HepG2 (cell line): Measurements from ENCODE around the gene GPATCH2. TPM values are rescaled to one million over a fixed set of nuclear protein-coding genes. Genes with fewer than 3 reads are reported as not detected.

ENCODE experiments used
- ATAC-seq: fragments of 200-7000 bp; cut with Tn5 transposase; 3 replicates; pipeline ENCODE4 v1.9.1; 2020; ENCODE audit warnings: mild to moderate bottlenecking, moderate library complexity
- BruUV-seq: library from RNA; stranded (reverse); fragments of 400-500 nt; replicated peaks from 2 replicates; lab custom pipeline; 2021; lab: Mats Ljungman, UMichigan
- CTCF ChIA-PET: fragments of 300-600 bp; formaldehyde crosslinking; extraction: SDS; loops from one replicate; lab custom pipeline; 2021; ENCODE audit warnings: low total read pairs, inconsistent platforms, low intra/inter-chr PET ratio; lab: Yijun Ruan, JAX
- POLR2A ChIA-PET: fragments of 350-600 bp; sonication (Branson Sonifier 250); formaldehyde crosslinking; loops from one replicate; lab custom pipeline; 2020; ENCODE audit warnings: antibody characterized with exemption, inconsistent platforms; lab: Yijun Ruan, JAX
- DNase-seq: peaks from one replicate; pipeline ENCODE4 v3.0.0-alpha.2; 2015; ENCODE audit warnings: low spot score
- FAIRE-seq: peaks from 3 replicates; lab custom pipeline; 2011; peaks lifted over from hg19 to GRCh38; lab: Jason Lieb, UNC
- H2AFZ ChIP-seq: one replicate; pipeline ENCODE4 v1.6.1; 2011; ENCODE audit warnings: low read length, inconsistent platforms
- H3K27ac ChIP-seq: fragments of 300-600 bp; 3 replicates; pipeline ENCODE4 v1.8.0; 2011; ENCODE audit warnings: mixed run types, mild to moderate bottlenecking, mixed read lengths, low read length, inconsistent platforms; ENCODE audit not compliant: insufficient read depth; ENCODE audit errors: extremely low read length
- H3K27me3 ChIP-seq, 2 experiments: fragments of 200-600 bp in 1 of 2; 2 replicates in 1 of 2; 3 replicates in 1 of 2; pipeline versions ENCODE4 v1.6.0 to v1.8.0; 2011; ENCODE audit warnings: low read length in 2 of 2, mild to moderate bottlenecking in 2 of 2, moderate library complexity in 2 of 2, inconsistent platforms in 1 of 2; ENCODE audit not compliant: insufficient read depth in 2 of 2, control insufficient read depth in 1 of 2
- H3K36me3 ChIP-seq, 2 experiments: fragments of 200-600 bp in 1 of 2; replicated peaks in 1 of 2; 2 replicates in 1 of 2; 3 replicates in 1 of 2; pipeline versions ENCODE4 v1.5.1 to v1.8.0; 2011; ENCODE audit warnings: low read length in 2 of 2, inconsistent platforms in 1 of 2; ENCODE audit not compliant: insufficient read depth in 2 of 2, control insufficient read depth in 1 of 2
- H3K4me1 ChIP-seq: 2 replicates; pipeline ENCODE4 v1.5.1; 2012; ENCODE audit warnings: low read length, inconsistent platforms; ENCODE audit not compliant: insufficient read depth
- H3K4me2 ChIP-seq: 2 replicates; pipeline ENCODE4 v1.6.0; 2011; ENCODE audit warnings: low read depth, low read length, inconsistent platforms
- H3K4me3 ChIP-seq, 3 experiments: fragments of 200-600 bp in 1 of 3; sonication (generic), shearing (Covaris generic) in 1 of 3; replicated peaks in 1 of 3; 2 replicates each; pipeline ENCODE4 v1.5.1; 2011 to 2016; ENCODE audit warnings: low read length in 3 of 3, inconsistent platforms in 2 of 3, low read depth in 2 of 3, mild to moderate bottlenecking in 2 of 3, control low read depth in 1 of 3, mixed read lengths in 1 of 3; ENCODE audit not compliant: insufficient read depth in 1 of 3
- H3K79me2 ChIP-seq: one replicate; pipeline ENCODE4 v1.6.1; 2011; ENCODE audit warnings: low read length, inconsistent platforms; ENCODE audit not compliant: insufficient read depth
- H3K9ac ChIP-seq: 2 replicates; pipeline ENCODE4 v1.6.0; 2011; ENCODE audit warnings: mild to moderate bottlenecking, low read depth, low read length, inconsistent platforms; ENCODE audit not compliant: insufficient read depth
- H3K9me3 ChIP-seq: 2 replicates; pipeline ENCODE4 v1.5.1; 2012; ENCODE audit warnings: mild to moderate bottlenecking, low read length
- H4K20me1 ChIP-seq: 2 replicates; pipeline ENCODE4 v1.6.0; 2011; ENCODE audit warnings: inconsistent platforms, mild to moderate bottlenecking, low read length, moderate library complexity; ENCODE audit not compliant: insufficient read depth
- AKNA ChIP-seq: sonication (generic); formaldehyde crosslinking; IDR thresholded peaks from 2 replicates; pipeline ENCODE4 v1.4.0; 2020; ENCODE audit warnings: missing genetic modification reagents, borderline replicate concordance
- JARID2 ChIP-seq: sonication (generic); formaldehyde crosslinking; IDR thresholded peaks from 2 replicates; pipeline ENCODE4 v1.8.1; 2023; ENCODE audit warnings: missing genetic modification reagents, inconsistent platforms; ENCODE audit not compliant: insufficient replicate concordance
- RARA ChIP-seq: IDR thresholded peaks from 2 replicates; pipeline ENCODE4 v1.6.1; 2016; ENCODE audit warnings: missing genetic modification reagents, missing compliant biosample characterization
- SAFB2 ChIP-seq: sonication (generic); formaldehyde crosslinking; IDR thresholded peaks from 2 replicates; pipeline ENCODE4 v1.5.1; 2020; ENCODE audit warnings: missing genetic modification reagents, low read depth, mild to moderate bottlenecking, borderline replicate concordance
- STAG1 ChIP-seq: sonication (generic); formaldehyde crosslinking; IDR thresholded peaks from 2 replicates; pipeline ENCODE4 v1.4.0; 2020; ENCODE audit warnings: missing genetic modification reagents
- ZNF264 ChIP-seq: sonication (generic); formaldehyde crosslinking; IDR thresholded peaks from 2 replicates; pipeline ENCODE4 v1.4.0; 2020; ENCODE audit warnings: missing genetic modification reagents
- WGBS: methylation state at CpG from one replicate; pipeline ENCODE4 v1.1.6; 2017; ENCODE audit warnings: low lambda C conversion rate; 5-methylcytosine and 5-hydroxymethylcytosine counted together
- in situ Hi-C: cut with HindIII; loops from 2 replicates; pipeline ENCODE4 v1.10.0; 2017; ENCODE audit warnings: low pct_unique_long_range_greater_than_20kb; ENCODE audit not compliant: extremely low pct_ligation_motif_present
- intact Hi-C: fragments of 100-400 bp; cut with micrococcal nuclease; formaldehyde crosslinking; loops from one replicate; pipeline ENCODE4 v1.10.0; 2022; ENCODE audit not compliant: unreplicated experiment
- polyA plus RNA-seq, 8 experiments: library from polyadenylated mRNA; depleted of rRNA in 3 of 8; stranded (reverse) in 7 of 8; unstranded in 1 of 8; fragments of >200 nt; fragmentation: Illumina TruSeq in 4 of 8; extraction: Trizol in 4 of 8; gene quantifications; 2 replicates each; pipeline versions ENCODE4 v1.2.1 to v1.2.3, GENCODE V29; 2011 to 2016; ENCODE audit warnings: low read depth in 4 of 8, missing spikeins in 1 of 8, mixed read lengths in 1 of 8; ENCODE audit not compliant: insufficient read depth in 1 of 8
- total RNA-seq, 5 experiments: library from RNA; depleted of rRNA; stranded (reverse); fragments of >200 nt; fragmentation: Illumina TruSeq; extraction: Trizol; gene quantifications; 2 replicates each; pipeline ENCODE4 v1.2.3, GENCODE V29; 2016; ENCODE audit warnings: low read depth in 1 of 5

GPATCH2 gene
- total and polyA plus RNA-seq, 2 of the 13 experiments (the other 11 are each of a cell fraction or from before 2014, with no cell fraction given), result 3.5 to 15.7 TPM

DNA sequence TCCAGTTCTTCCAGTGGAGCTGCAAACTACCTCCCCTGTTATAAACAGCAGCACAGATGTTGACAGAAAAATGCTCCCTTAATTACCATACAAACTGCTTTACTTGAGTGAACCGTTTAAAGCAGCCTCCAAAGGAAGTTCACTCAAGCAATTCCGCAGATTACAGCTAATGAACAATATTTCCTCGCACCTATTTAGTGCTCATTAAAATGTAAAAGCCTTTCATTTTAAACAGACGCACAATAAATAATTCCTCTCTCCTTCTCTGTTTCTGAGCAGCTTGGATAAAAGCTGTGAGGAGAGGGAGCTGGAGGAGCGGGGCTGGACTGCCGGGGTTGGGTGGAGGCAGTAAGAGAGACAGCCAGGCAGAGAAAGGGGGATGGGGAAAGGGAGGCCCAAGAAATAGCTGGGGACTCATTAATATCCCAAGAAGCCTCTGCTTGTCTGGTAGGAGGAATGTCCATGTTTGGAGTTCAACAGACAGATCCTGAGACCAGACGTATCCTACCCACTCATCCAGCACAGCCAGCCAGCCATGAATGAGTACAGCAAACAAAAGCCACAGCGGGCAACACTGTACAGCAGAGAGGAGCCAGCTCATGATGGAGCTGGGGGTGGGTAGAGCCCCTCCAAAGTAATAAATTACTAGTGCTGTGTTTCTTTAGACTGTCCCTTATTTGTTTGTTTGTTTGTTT lies 227.7 kb downstream of the GPATCH2 start (continued):
- no peak for TF ChIP-seq AKNA (CRISPR knock-in tag)

DNA sequence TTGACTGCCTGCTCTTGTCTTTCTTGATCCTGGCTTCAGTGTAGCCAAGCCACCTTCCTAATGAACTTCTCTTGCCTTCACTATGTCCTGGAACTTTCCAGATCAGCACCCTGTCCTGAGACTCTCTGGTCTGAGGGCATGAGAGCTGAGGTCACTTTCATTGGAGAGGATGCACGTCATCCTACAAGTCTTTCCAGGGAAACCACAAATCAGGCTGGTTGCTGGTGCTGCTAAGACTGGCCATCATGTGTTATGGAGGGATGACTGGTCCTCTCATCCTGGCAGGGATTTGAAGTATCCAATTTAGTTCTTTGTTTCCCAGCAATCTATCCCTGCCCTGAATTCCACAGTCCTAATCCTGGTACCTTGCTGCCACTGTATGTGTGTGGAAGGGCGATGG lies 228.6 kb downstream of the GPATCH2 start:
- no peak for FAIRE-seq
- CTCF ChIA-PET, result no interaction called here

More for the DNA sequence above, 228.6 kb downstream of the GPATCH2 start:
- in situ Hi-C loops (no loop called here), intact Hi-C loops (no loop called here)
- Histone ChIP-seq H4K20me1 (no peaks in the 10 kb centered on the region), H3K4me1 (no peaks in the 10 kb centered on the region), H3K27me3 (no peaks in the 10 kb centered on the region), H3K9me3 (no peaks in the 10 kb centered on the region), H3K79me2 (no peaks in the 10 kb centered on the region), H3K4me3 (no peak overlapping the region), H3K27ac (no peak overlapping the region), H2AFZ (no peak overlapping the region), H3K4me2 (no peak overlapping the region), H3K9ac (no peak overlapping the region), H3K36me3 (no peaks in the 10 kb centered on the region)
- BruUV-seq, result no TSS peak
- TF ChIP-seq ZNF264, result no peak
- no peak for TF ChIP-seq STAG1 (CRISPR knock-in tag)
- no peak for TF ChIP-seq SAFB2
- TF ChIP-seq JARID2 (CRISPR knock-in tag), result no peak
- no peak for TF ChIP-seq RARA (CRISPR knock-in tag)
- ATAC-seq, result no peak
- POLR2A ChIA-PET, result no interaction called here
- no peak for DNase-seq
- 0% methylated on average over 2 of the region's 2 CpGs for WGBS
